H9 (cell line): ENCODE results near the gene BZW1. TPM values are rescaled to one million over a fixed set of nuclear protein-coding genes. Genes with fewer than 3 reads are reported as not detected.

Experiments used
- DNase-seq: peaks from one replicate; pipeline ENCODE4 v3.0.0-alpha.2; 2017
- H2AFZ ChIP-seq: one replicate; pipeline ENCODE4 v1.6.1; 2013; ENCODE audit warnings: mild to moderate bottlenecking, low read length, control low read depth, moderate library complexity
- H2AK5ac ChIP-seq: 2 replicates; pipeline ENCODE4 v1.6.1; 2013; ENCODE audit warnings: low read length, control low read depth, mixed read lengths; ENCODE audit not compliant: insufficient read length
- H2BK120ac ChIP-seq: one replicate; pipeline ENCODE4 v1.6.1; 2013; ENCODE audit warnings: low read depth, mild to moderate bottlenecking, low read length, control low read depth, inconsistent platforms; ENCODE audit not compliant: poor library complexity, severe bottlenecking
- H2BK12ac ChIP-seq: 2 replicates; pipeline ENCODE4 v1.6.1; 2013; ENCODE audit warnings: low read length, control low read depth, mixed read lengths, low read depth; ENCODE audit not compliant: insufficient read length
- H2BK15ac ChIP-seq: 2 replicates; pipeline ENCODE4 v1.6.1; 2013; ENCODE audit warnings: low read depth, low read length, control low read depth
- H2BK20ac ChIP-seq: one replicate; pipeline ENCODE4 v1.6.1; 2013; ENCODE audit warnings: low read depth, mild to moderate bottlenecking, low read length, control low read depth, inconsistent platforms; ENCODE audit not compliant: poor library complexity, severe bottlenecking
- H2BK5ac ChIP-seq: 2 replicates; pipeline ENCODE4 v1.6.1; 2013; ENCODE audit warnings: low read length, control low read depth, mixed read lengths; ENCODE audit not compliant: insufficient read length
- H3K14ac ChIP-seq: 2 replicates; pipeline ENCODE4 v1.6.1; 2013; ENCODE audit warnings: low read length, control low read depth; ENCODE audit not compliant: insufficient read depth
- H3K18ac ChIP-seq: 2 replicates; pipeline ENCODE4 v1.6.1; 2013; ENCODE audit warnings: low read depth, mild to moderate bottlenecking, mixed read lengths, low read length, control low read depth; ENCODE audit not compliant: insufficient read length
- H3K23ac ChIP-seq: 2 replicates; pipeline ENCODE4 v1.6.1; 2013; ENCODE audit warnings: low read length, control low read depth, mixed read lengths, low read depth; ENCODE audit not compliant: insufficient read length
- H3K23me2 ChIP-seq: 2 replicates; pipeline ENCODE4 v1.6.1; 2013; ENCODE audit warnings: low read depth, mild to moderate bottlenecking, mixed read lengths, low read length, control low read depth; ENCODE audit not compliant: insufficient read length, poor library complexity, severe bottlenecking
- H3K27ac ChIP-seq: 2 replicates; pipeline ENCODE4 v1.5.1; 2013; ENCODE audit warnings: low read length, control low read depth, mixed read lengths, low read depth; ENCODE audit not compliant: insufficient read length
- H3K27me3 ChIP-seq: 2 replicates; pipeline ENCODE4 v1.6.1; 2013; ENCODE audit warnings: low read length, control low read depth, inconsistent platforms; ENCODE audit not compliant: insufficient read depth
- H3K4ac ChIP-seq: 2 replicates; pipeline ENCODE4 v1.6.1; 2013; ENCODE audit warnings: low read depth, mild to moderate bottlenecking, control low read depth, inconsistent platforms, low read length, moderate library complexity
- H3K4me1 ChIP-seq: 2 replicates; pipeline ENCODE4 v1.6.1; 2013; ENCODE audit warnings: low read length, control low read depth, inconsistent platforms; ENCODE audit not compliant: insufficient read depth
- H3K4me2 ChIP-seq: 2 replicates; pipeline ENCODE4 v1.6.1; 2013; ENCODE audit warnings: low read length, control low read depth, mixed read lengths; ENCODE audit not compliant: insufficient read length, insufficient read depth
- H3K56ac ChIP-seq: 2 replicates; pipeline ENCODE4 v1.6.1; 2013; ENCODE audit warnings: low read depth, mild to moderate bottlenecking, mixed read lengths, low read length, control low read depth; ENCODE audit not compliant: insufficient read length
- H3K79me1 ChIP-seq: 2 replicates; pipeline ENCODE4 v1.6.1; 2013; ENCODE audit warnings: low read depth, mild to moderate bottlenecking, moderate library complexity, low read length, control low read depth, inconsistent platforms; ENCODE audit not compliant: insufficient read depth, poor library complexity, severe bottlenecking
- H3K79me2 ChIP-seq: 2 replicates; pipeline ENCODE4 v1.6.1; 2013; ENCODE audit warnings: low read length, control low read depth, inconsistent platforms; ENCODE audit not compliant: insufficient read depth
- H3K9ac ChIP-seq: 2 replicates; pipeline ENCODE4 v1.6.1; 2013; ENCODE audit warnings: low read length, control low read depth, mixed read lengths; ENCODE audit not compliant: insufficient read length; ENCODE audit errors: extremely low read depth
- H3K9me3 ChIP-seq: one replicate; pipeline ENCODE4 v1.6.1; 2013; ENCODE audit warnings: low read depth, low read length, inconsistent platforms; ENCODE audit not compliant: control insufficient read depth
- H3T11ph ChIP-seq: one replicate; pipeline ENCODE4 v1.6.1; 2013; ENCODE audit warnings: mild to moderate bottlenecking, low read length, control low read depth, inconsistent platforms
- H4K20me1 ChIP-seq: one replicate; pipeline ENCODE4 v1.6.1; 2013; ENCODE audit not compliant: control insufficient read depth, insufficient read length, insufficient read depth
- H4K5ac ChIP-seq: 2 replicates; pipeline ENCODE4 v1.6.1; 2013; ENCODE audit warnings: low read depth, mild to moderate bottlenecking, mixed read lengths, low read length, control low read depth; ENCODE audit not compliant: insufficient read length
- H4K8ac ChIP-seq: replicated peaks from 2 replicates; pipeline ENCODE4 v1.6.1; 2013; ENCODE audit warnings: low read length, control low read depth, mixed read lengths, low read depth; ENCODE audit not compliant: insufficient read length
- H4K91ac ChIP-seq: 2 replicates; pipeline ENCODE4 v1.6.1; 2013; ENCODE audit warnings: low read depth, mild to moderate bottlenecking, moderate library complexity, mixed read lengths, low read length, control low read depth; ENCODE audit not compliant: insufficient read length
- H3K27ac Mint-ChIP-seq, 3 experiments: 2 replicates in 2 of 3; 3 replicates in 1 of 3; pipeline ENCODE4 v1.8.0; 2020 to 2021; ENCODE audit warnings: mixed read lengths in 3 of 3, mild to moderate bottlenecking in 1 of 3, moderate library complexity in 1 of 3
- H3K27me3 Mint-ChIP-seq: 2 replicates; pipeline ENCODE4 v1.8.0; 2021; ENCODE audit warnings: low read depth, mild to moderate bottlenecking, moderate library complexity, mixed read lengths
- H3K36me3 Mint-ChIP-seq, 3 experiments: 2 replicates in 2 of 3; 3 replicates in 1 of 3; pipeline ENCODE4 v1.8.0; 2020 to 2021; ENCODE audit warnings: low read depth in 3 of 3, mixed read lengths in 3 of 3; ENCODE audit not compliant: insufficient read depth in 1 of 3
- H3K4me1 Mint-ChIP-seq, 2 experiments: 2 replicates each; pipeline ENCODE4 v1.8.0; 2020; ENCODE audit warnings: mixed read lengths in 2 of 2
- H3K4me3 Mint-ChIP-seq, 2 experiments: 2 replicates in 1 of 2; 3 replicates in 1 of 2; pipeline ENCODE4 v1.8.0; 2020 to 2021; ENCODE audit warnings: mild to moderate bottlenecking in 2 of 2, mixed read lengths in 2 of 2, moderate library complexity in 1 of 2
- H3K9me3 Mint-ChIP-seq, 2 experiments: 2 replicates in 1 of 2; 3 replicates in 1 of 2; pipeline ENCODE4 v1.8.0; 2020; ENCODE audit warnings: mild to moderate bottlenecking in 2 of 2, mixed read lengths in 2 of 2, moderate library complexity in 1 of 2
- WGBS: extraction: QIAGEN DNeasy Blood & Tissue Kit; methylation state at CpG from one replicate; pipeline ENCODE4 v1.1.7; 2013; ENCODE audit warnings: missing lambda C conversion rate, low lambda C conversion rate, mixed read lengths; ENCODE audit not compliant: insufficient read length; ENCODE audit errors: extremely low coverage; 5-methylcytosine and 5-hydroxymethylcytosine counted together
- total RNA-seq: library from RNA; stranded (reverse); gene quantifications from 2 replicates; pipeline ENCODE4 v1.2.1, GENCODE V29; 2021
- TF ChIP-seq, protein P1 (sequence below): fragments of 200-600 bp; sonication (generic); conservative IDR thresholded peaks from 3 replicates; pipeline ENCODE4 v1.8.0; 2021; ENCODE audit warnings: antibody characterized with exemption, mild to moderate bottlenecking

The BZW1 gene
- total RNA-seq, 1 experiment from 2014 or later: 370 TPM

DNA sequence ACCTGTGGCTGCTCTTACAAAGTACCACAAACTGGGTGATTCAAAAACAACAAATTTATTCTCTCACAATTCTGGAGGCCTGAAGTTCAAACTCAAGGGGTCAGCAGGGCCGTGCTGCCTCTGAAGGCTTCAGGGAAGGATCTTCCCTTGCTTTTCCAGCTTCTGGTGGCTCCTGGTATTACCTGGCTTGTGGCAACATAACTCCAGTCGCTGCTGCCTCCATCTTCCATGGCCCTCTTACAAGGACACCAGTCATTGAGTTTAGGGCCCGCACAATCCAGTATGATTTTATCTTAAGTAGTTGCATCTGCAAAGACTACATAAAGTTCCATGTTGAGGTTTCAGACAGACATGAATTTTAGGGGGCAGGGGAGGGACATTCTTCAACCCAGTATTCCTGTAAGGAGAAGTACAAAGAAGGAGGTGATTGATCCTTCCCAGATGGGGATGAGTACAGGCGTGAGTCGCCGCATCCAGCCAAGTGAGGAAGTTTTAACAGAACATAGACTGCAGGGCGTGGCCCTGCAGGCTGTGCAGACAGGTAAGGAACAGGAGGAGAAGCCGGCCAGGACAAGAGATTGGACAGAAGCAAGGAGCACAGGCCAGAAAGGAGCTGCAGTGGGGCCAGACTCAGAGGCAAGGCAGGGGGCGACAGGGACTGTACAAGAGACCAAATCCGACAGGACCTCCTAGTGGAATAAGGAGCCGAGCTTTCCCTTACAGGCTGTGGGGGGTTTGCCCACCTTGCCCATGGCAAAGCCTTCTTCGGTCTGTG is 44.4 kb upstream of the BZW1 start:
- no peaks in the 10 kb centered on the region for H3K27me3 ChIP-seq
- H2BK120ac ChIP-seq: no peak overlapping the region
- H3K14ac ChIP-seq: no peak overlapping the region
- no peaks in the 10 kb centered on the region for H4K20me1 ChIP-seq
- WGBS: no CpG with 5 or more reads among the region's 12 CpGs
- no peak overlapping the region for H2AFZ ChIP-seq
- no peak overlapping the region; a peak in 1 of 7 replicates for H3K27ac Mint-ChIP-seq
- H3K9me3 ChIP-seq: no peaks in the 10 kb centered on the region
- H4K8ac ChIP-seq: no peak overlapping the region
- no peak overlapping the region for H3K56ac ChIP-seq
- H3K4me1 ChIP-seq: no peaks in the 10 kb centered on the region
- H4K5ac ChIP-seq: no peak overlapping the region
- no peaks in the 10 kb centered on the region; a peak in 2 of 5 replicates for H3K9me3 Mint-ChIP-seq
- no peak overlapping the region for H3K27ac ChIP-seq
- no peak overlapping the region for H3K4ac ChIP-seq
- H3K27me3 Mint-ChIP-seq: peaks cover 2% of the 10 kb centered on the region; the same call in 1 of the 2 replicates
- H2AK5ac ChIP-seq: no peak overlapping the region
- H3K23me2 ChIP-seq: no peaks in the 10 kb centered on the region
- H2BK15ac ChIP-seq: no peak overlapping the region
- H3K4me1 Mint-ChIP-seq: peaks cover 3% of the 10 kb centered on the region in 2 experiments; a peak in 3 of 4 replicates
- H3K23ac ChIP-seq: no peak overlapping the region
- H3K4me2 ChIP-seq: no peak overlapping the region
- no peak overlapping the region for H3K18ac ChIP-seq
- no peak overlapping the region for H4K91ac ChIP-seq
- H2BK20ac ChIP-seq: no peak overlapping the region
- H3K79me1 ChIP-seq: no peaks in the 10 kb centered on the region
- TF ChIP-seq, protein P1, sequence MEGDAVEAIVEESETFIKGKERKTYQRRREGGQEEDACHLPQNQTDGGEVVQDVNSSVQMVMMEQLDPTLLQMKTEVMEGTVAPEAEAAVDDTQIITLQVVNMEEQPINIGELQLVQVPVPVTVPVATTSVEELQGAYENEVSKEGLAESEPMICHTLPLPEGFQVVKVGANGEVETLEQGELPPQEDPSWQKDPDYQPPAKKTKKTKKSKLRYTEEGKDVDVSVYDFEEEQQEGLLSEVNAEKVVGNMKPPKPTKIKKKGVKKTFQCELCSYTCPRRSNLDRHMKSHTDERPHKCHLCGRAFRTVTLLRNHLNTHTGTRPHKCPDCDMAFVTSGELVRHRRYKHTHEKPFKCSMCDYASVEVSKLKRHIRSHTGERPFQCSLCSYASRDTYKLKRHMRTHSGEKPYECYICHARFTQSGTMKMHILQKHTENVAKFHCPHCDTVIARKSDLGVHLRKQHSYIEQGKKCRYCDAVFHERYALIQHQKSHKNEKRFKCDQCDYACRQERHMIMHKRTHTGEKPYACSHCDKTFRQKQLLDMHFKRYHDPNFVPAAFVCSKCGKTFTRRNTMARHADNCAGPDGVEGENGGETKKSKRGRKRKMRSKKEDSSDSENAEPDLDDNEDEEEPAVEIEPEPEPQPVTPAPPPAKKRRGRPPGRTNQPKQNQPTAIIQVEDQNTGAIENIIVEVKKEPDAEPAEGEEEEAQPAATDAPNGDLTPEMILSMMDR: no peak
- no peak overlapping the region for H3K9ac ChIP-seq
- H3K4me3 Mint-ChIP-seq: no peak overlapping the region
- peaks cover 0 to under 1% (median 0%) of the 10 kb centered on the region in 3 experiments; a peak in 1 of 7 replicates for H3K36me3 Mint-ChIP-seq
- DNase-seq: no peak
- H2BK5ac ChIP-seq: no peak overlapping the region
- no peaks in the 10 kb centered on the region for H3K79me2 ChIP-seq
- H3T11ph ChIP-seq: no peak overlapping the region
- no peak overlapping the region for H2BK12ac ChIP-seq
